Adrenal gland (tissue), 12 donors: ENCODE data around the gene QSOX1. TPM values are rescaled to one million over a fixed set of nuclear protein-coding genes. Genes with fewer than 3 reads are reported as not detected.

Experiments
- DNase-seq, 7 donors: peaks; one replicate each; pipeline ENCODE4 v3.0.0-alpha.2; 2019 to 2020
- H3K27ac ChIP-seq, 5 donors: fragments of 200-600 bp; sonication (generic) in 4 of 5; 1 replicate in 3 of 5; 2 replicates in 2 of 5; pipeline versions ENCODE4 v1.5.1 to v1.8.0; 2016 to 2020; ENCODE audit warnings: mild to moderate bottlenecking in 1 of 5
- H3K27me3 ChIP-seq: fragments of 200-600 bp; 2 replicates; pipeline ENCODE4 v1.8.0; 2021
- H3K36me3 ChIP-seq, 2 donors: fragments of 200-600 bp; replicated peaks in 1 of 2; 1 replicate in 1 of 2; 2 replicates in 1 of 2; pipeline versions ENCODE4 v1.5.1 to v1.8.0; 2018 to 2022
- H3K4me1 ChIP-seq, 2 donors: fragments of 200-600 bp; replicated peaks in 1 of 2; 1 replicate in 1 of 2; 2 replicates in 1 of 2; pipeline versions ENCODE4 v1.5.1 to v1.8.0; 2018 to 2021
- H3K4me3 ChIP-seq, 4 donors: fragments of 200-600 bp; sonication (generic) in 3 of 4; one replicate each; pipeline ENCODE4 v1.5.1; 2016 to 2018
- H3K9me3 ChIP-seq, 3 donors: fragments of 200-600 bp; sonication (generic) in 1 of 3; replicated peaks in 1 of 3; 1 replicate in 2 of 3; 2 replicates in 1 of 3; pipeline versions ENCODE4 v1.5.1 to v1.8.0; 2016 to 2021
- POLR2A ChIP-seq, 2 donors: fragments of 450-650 bp; IDR thresholded peaks; one replicate each; pipeline ENCODE4 v1.6.1; 2017; ENCODE audit warnings: antibody characterized with exemption in 2 of 2, mild to moderate bottlenecking in 2 of 2, moderate library complexity in 1 of 2
- WGBS, 4 donors: extraction: QIAGEN DNeasy Blood & Tissue Kit in 2 of 4; methylation state at CpG; one replicate each; pipeline versions ENCODE4 v1.1.5 to v1.1.7; 2013 to 2017; 5-methylcytosine and 5-hydroxymethylcytosine counted together
- intact Hi-C, 2 donors: fragments of 100-400 bp; cut with DNase I; formaldehyde crosslinking; loops; one replicate each; pipeline versions ENCODE4 v1.14.1 to v1.15.0; 2022 to 2023
- polyA plus RNA-seq, 3 donors: library from polyadenylated mRNA; stranded (reverse); fragments of 200-250 nt in 2 of 3; fragments of 350-450 nt in 1 of 3; fragmentation: Illumina TruSeq in 1 of 3; extraction: RNeasy Lipid Tissue Mini Kit (QIAGEN cat#74804) in 1 of 3; gene quantifications; one replicate each; pipeline ENCODE4 v1.2.3, GENCODE V29; 2013 to 2014
- total RNA-seq, 9 donors: library from RNA; depleted of rRNA in 4 of 9; stranded (reverse); fragments of >200 nt in 4 of 9; fragments of 120-200 nt in 1 of 9; fragmentation: NEBNext Ultra II Directional in 1 of 9; extraction: Animal tissue kit (Norgen Biotek cat#: 25700) in 1 of 9; gene quantifications; one replicate each; pipeline versions ENCODE4 v1.1.0 to v1.2.4, GENCODE V29; 2013 to 2023
- TF ChIP-seq, protein P1 (sequence below), 6 experiments: fragments of 450-650 bp in 4 of 6; fragments of 200-600 bp in 2 of 6; sonication (generic) in 1 of 6; IDR thresholded peaks; 1 replicate in 5 of 6; 2 replicates in 1 of 6; pipeline versions ENCODE4 v1.5.1 to v1.8.0; 2016 to 2021; ENCODE audit warnings: antibody characterized with exemption in 6 of 6, mild to moderate bottlenecking in 2 of 6, moderate library complexity in 1 of 6
- donor health status: healthy with polysubstance abuse.
- donor health status: Bipolar disorder and iron deficiency.
- donor health status: DM: yes; HTN: yes; CAD: no.
- donor health status: DM: no; HTN: no; CAD: no.
- donor health status: DM: no; HTN: no; CAD: no.
- donor health status: DM: yes; HTN: yes; CAD: no.

The QSOX1 gene
- total and polyA plus RNA-seq, 12 donors, result 33.7 to 234 (median 129) TPM

DNA sequence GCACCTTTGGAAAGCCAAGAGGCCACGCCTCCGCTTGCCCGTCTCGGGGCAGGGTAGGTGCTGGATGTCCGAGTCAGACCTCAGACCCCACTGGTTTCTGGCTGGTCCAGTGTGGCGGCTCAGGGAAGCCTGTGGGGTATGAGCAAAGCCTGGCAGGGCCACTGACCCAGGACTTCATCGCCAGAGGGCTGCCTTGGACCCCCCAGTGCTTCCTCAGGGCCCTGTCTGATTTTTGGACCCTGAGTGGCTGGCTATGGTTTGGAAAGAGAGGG is 95.8 kb downstream of the QSOX1 start:
- Histone ChIP-seq H3K4me1 (no peaks in the 10 kb centered on the region), H3K27ac (no peak overlapping the region), H3K4me3 (no peak overlapping the region), H3K36me3 (no peaks in the 10 kb centered on the region), H3K27me3 (peaks cover under 1% of the 10 kb centered on the region), H3K9me3 (no peaks in the 10 kb centered on the region)
- no peak for DNase-seq
- TF ChIP-seq, protein P1, sequence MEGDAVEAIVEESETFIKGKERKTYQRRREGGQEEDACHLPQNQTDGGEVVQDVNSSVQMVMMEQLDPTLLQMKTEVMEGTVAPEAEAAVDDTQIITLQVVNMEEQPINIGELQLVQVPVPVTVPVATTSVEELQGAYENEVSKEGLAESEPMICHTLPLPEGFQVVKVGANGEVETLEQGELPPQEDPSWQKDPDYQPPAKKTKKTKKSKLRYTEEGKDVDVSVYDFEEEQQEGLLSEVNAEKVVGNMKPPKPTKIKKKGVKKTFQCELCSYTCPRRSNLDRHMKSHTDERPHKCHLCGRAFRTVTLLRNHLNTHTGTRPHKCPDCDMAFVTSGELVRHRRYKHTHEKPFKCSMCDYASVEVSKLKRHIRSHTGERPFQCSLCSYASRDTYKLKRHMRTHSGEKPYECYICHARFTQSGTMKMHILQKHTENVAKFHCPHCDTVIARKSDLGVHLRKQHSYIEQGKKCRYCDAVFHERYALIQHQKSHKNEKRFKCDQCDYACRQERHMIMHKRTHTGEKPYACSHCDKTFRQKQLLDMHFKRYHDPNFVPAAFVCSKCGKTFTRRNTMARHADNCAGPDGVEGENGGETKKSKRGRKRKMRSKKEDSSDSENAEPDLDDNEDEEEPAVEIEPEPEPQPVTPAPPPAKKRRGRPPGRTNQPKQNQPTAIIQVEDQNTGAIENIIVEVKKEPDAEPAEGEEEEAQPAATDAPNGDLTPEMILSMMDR (IDR thresholded peaks at IDR 0.05), result no peak
- no peak for TF ChIP-seq POLR2A (IDR thresholded peaks at IDR 0.05)
- 38 to 93% (median 86%) methylated on average over 2 to 7 of the region's 7 CpGs for WGBS, 4 donors
- intact Hi-C loops, result loop anchor here (5.0 to 10.0 kb wide), 3 partner anchors 162 to 224 kb away; no protein-coding TSS in a partner anchor

- intact Hi-C loops, result loop anchor here (5.0 to 10.0 kb wide), 3 partner anchors 161 to 224 kb away; no protein-coding TSS in a partner anchor
- TF ChIP-seq, protein P1 (IDR thresholded peaks at IDR 0.05), result no peak
- TF ChIP-seq POLR2A (IDR thresholded peaks at IDR 0.05), result no peak
- H3K36me3 ChIP-seq, result no peaks in the 10 kb centered on the region
- no peak overlapping the region for H3K4me3 ChIP-seq
- H3K27ac ChIP-seq, result no peak overlapping the region
- H3K4me1 ChIP-seq, result no peaks in the 10 kb centered on the region
- 80 to 92% (median 84%) methylated on average over 15 to 16 of the region's 16 CpGs for WGBS, 4 donors
- no peak for DNase-seq
- H3K27me3 ChIP-seq, result no peaks in the 10 kb centered on the region
- H3K9me3 ChIP-seq, result no peaks in the 10 kb centered on the region
These were observed 96.3 kb downstream of the QSOX1 start for GRCh38 chr1:180250883-180251509.

DNA sequence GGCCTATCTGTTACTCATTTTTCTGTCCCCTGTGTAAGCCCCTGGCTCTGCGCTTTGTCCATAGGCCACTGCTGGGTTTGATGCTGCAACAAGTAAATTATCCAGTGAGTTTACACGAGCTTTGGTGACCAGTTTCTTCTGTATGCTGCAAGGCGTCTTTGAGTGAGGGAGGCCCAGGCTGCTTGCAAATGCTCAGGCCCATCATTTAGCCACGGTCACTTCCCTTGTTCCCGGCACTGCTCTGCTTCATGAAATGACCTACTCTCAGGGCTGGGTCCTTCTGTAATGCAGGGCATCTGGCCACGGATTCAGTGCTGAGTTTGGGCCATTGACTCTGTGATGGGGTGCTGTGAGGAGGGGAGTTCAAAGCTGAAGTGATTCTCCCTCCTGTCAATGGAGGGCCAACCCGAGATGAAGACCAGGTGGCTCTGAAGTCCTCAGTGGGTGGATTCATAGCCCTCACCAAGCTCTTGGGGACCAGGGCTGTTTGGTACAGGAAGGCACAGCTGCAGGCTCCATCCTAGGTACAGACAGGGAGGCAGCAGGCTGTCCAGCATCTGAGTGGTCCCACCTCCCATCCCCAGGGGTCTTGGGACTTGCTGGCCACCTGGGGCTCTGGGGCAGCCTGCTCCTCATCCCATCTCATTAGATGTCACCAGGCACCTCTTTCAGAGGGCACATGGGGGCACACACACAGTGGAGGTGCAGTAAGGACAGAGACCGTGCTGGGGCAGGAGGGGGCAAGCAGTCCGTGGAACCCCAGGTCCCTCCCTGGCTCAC is 97.0 kb downstream of the QSOX1 start:
- Histone ChIP-seq H3K4me3 (no peak overlapping the region), H3K27ac (no peak overlapping the region), H3K9me3 (no peaks in the 10 kb centered on the region), H3K4me1 (no peaks in the 10 kb centered on the region), H3K36me3 (no peaks in the 10 kb centered on the region), H3K27me3 (no peaks in the 10 kb centered on the region)
- 72 to 91% (median 86%) methylated on average over 4 to 9 of the region's 9 CpGs for whole genome bisulfite sequencing, 4 donors
- no peak for TF ChIP-seq POLR2A (IDR thresholded peaks at IDR 0.05)
- TF ChIP-seq, protein P1 (IDR thresholded peaks at IDR 0.05), result no peak
- DNase-seq, result no peak
- intact Hi-C loops, result loop anchor here (2.0 to 10.0 kb wide), 4 partner anchors 161 to 227 kb away; no protein-coding TSS in a partner anchor

GRCh38 chr1:180252638-180253536 is 98.2 kb downstream of the QSOX1 start:
- 56 to 72% (median 65%) methylated on average over 11 to 12 of the region's 12 CpGs for WGBS, 4 donors
- no peak overlapping the region for H3K27ac ChIP-seq
- TF ChIP-seq POLR2A (IDR thresholded peaks at IDR 0.05), result no peak
- TF ChIP-seq, protein P1 (IDR thresholded peaks at IDR 0.05), result peak; percentile 67 to 94 (median 86)
- intact Hi-C loops, result loop anchor here (2.0 to 10.0 kb wide), 4 partner anchors 159 to 226 kb away; no protein-coding TSS in a partner anchor
- H3K4me1 ChIP-seq, result no peaks in the 10 kb centered on the region
- H3K4me3 ChIP-seq, result no peak overlapping the region
- H3K9me3 ChIP-seq, result no peaks in the 10 kb centered on the region
- peak; percentile 70 to 86 (median 77) for DNase-seq
- H3K36me3 ChIP-seq, result no peaks in the 10 kb centered on the region
- H3K27me3 ChIP-seq, result no peaks in the 10 kb centered on the region
